Endothelial cell of umbilical vein (primary cell): Measurements from ENCODE around the gene MS4A6E. TPM values are rescaled to one million over a fixed set of nuclear protein-coding genes. Genes with fewer than 3 reads are reported as not detected.
"Not testable (repeated sequence)": the region's sequence is repeated elsewhere in the genome, so short reads cannot be mapped to it uniquely, and the experiment has no call there.

Experiments
- BruUV-seq: library from RNA; stranded (reverse); fragments of 400-500 nt; replicated peaks from 2 replicates; lab custom pipeline; 2021; lab: Mats Ljungman, UMichigan
- CTCF ChIA-PET: fragments of 300-600, 350-600 bp; sonication (Branson Sonifier 250); formaldehyde crosslinking; loops from one replicate; lab custom pipeline; 2021; ENCODE audit warnings: antibody characterized with exemption, inconsistent platforms; lab: Charles Lee
- POLR2A ChIA-PET: fragments of 300-600, 350-600 bp; sonication (Branson Sonifier 250); formaldehyde crosslinking; loops from one replicate; lab custom pipeline; 2021; ENCODE audit warnings: antibody characterized with exemption, inconsistent platforms; lab: Charles Lee
- DNase-seq: peaks from one replicate; pipeline ENCODE4 v3.0.0-alpha.2; 2011; ENCODE audit warnings: low read depth, low spot score
- FAIRE-seq: peaks from 2 replicates; lab custom pipeline; 2011; peaks lifted over from hg19 to GRCh38; lab: Jason Lieb, UNC
- H2AFZ ChIP-seq: 2 replicates; pipeline ENCODE4 v1.6.0; 2012; ENCODE audit warnings: low read depth, low read length, control low read depth, inconsistent platforms
- H3K27ac ChIP-seq: 2 replicates; pipeline ENCODE4 v1.5.1; 2011; ENCODE audit warnings: low read depth, mild to moderate bottlenecking, control low read depth, low read length, moderate library complexity; ENCODE audit not compliant: insufficient read depth
- H3K27me3 ChIP-seq, 2 experiments: 2 replicates each; pipeline versions ENCODE4 v1.6.0 to v1.6.1; 2011; ENCODE audit warnings: low read length in 2 of 2, mixed read lengths in 1 of 2; ENCODE audit not compliant: control insufficient read depth in 2 of 2, insufficient read depth in 2 of 2
- H3K36me3 ChIP-seq, 2 experiments: 2 replicates in 1 of 2; 3 replicates in 1 of 2; pipeline ENCODE4 v1.5.1; 2011; ENCODE audit warnings: low read length in 2 of 2, mild to moderate bottlenecking in 1 of 2, moderate library complexity in 1 of 2; ENCODE audit not compliant: control insufficient read depth in 2 of 2, insufficient read depth in 2 of 2; ENCODE audit errors: extremely low read depth in 1 of 2
- H3K4me1 ChIP-seq: 3 replicates; pipeline ENCODE4 v1.5.1; 2011; ENCODE audit warnings: mild to moderate bottlenecking, low read length; ENCODE audit not compliant: control insufficient read depth, insufficient read depth; ENCODE audit errors: extremely low read depth
- H3K4me2 ChIP-seq: 2 replicates; pipeline ENCODE4 v1.6.1; 2011; ENCODE audit warnings: low read length, control low read depth, mixed read lengths; ENCODE audit not compliant: insufficient read depth
- H3K4me3 ChIP-seq, 3 experiments: fragments of 200-600 bp in 1 of 3; sonication (generic), shearing (Covaris generic) in 1 of 3; replicated peaks in 1 of 3; 2 replicates each; pipeline ENCODE4 v1.5.1; 2011 to 2016; ENCODE audit warnings: control low read depth in 3 of 3, low read length in 3 of 3, mild to moderate bottlenecking in 2 of 3, inconsistent platforms in 1 of 3, low read depth in 1 of 3, moderate library complexity in 1 of 3; ENCODE audit not compliant: insufficient read depth in 1 of 3
- H3K79me2 ChIP-seq: 2 replicates; pipeline ENCODE4 v1.6.0; 2012; ENCODE audit warnings: low read length, inconsistent platforms; ENCODE audit not compliant: control insufficient read depth, insufficient read depth
- H3K9ac ChIP-seq: replicated peaks from 2 replicates; pipeline ENCODE3; 2011; ENCODE audit warnings: low read length, control low read depth; ENCODE audit not compliant: insufficient read depth; ENCODE audit errors: extremely low read depth
- H3K9me1 ChIP-seq: replicated peaks from 3 replicates; pipeline ENCODE4 v1.6.0; 2011; ENCODE audit warnings: mild to moderate bottlenecking, low read length; ENCODE audit not compliant: control insufficient read depth, insufficient read depth; ENCODE audit errors: extremely low read depth
- H3K9me3 ChIP-seq: replicated peaks from 2 replicates; pipeline ENCODE4 v1.5.1; 2012; ENCODE audit warnings: low read length, inconsistent platforms; ENCODE audit not compliant: control insufficient read depth, insufficient read depth
- H4K20me1 ChIP-seq: replicated peaks from 2 replicates; pipeline ENCODE3; 2011; ENCODE audit warnings: mild to moderate bottlenecking, low read length; ENCODE audit not compliant: control insufficient read depth, insufficient read depth; ENCODE audit errors: extremely low read depth
- CTCF ChIP-seq, 2 donors: IDR thresholded peaks; 1 replicate in 1 of 2; 2 replicates in 1 of 2; pipeline ENCODE4 v1.5.1; 2011; ENCODE audit warnings: low read length in 2 of 2, mild to moderate bottlenecking in 2 of 2, moderate library complexity in 2 of 2, control low read depth in 1 of 2, inconsistent platforms in 1 of 2, low read depth in 1 of 2; ENCODE audit not compliant: insufficient read depth in 1 of 2; ENCODE audit errors: extremely low read depth in 1 of 2
- GATA2 ChIP-seq: IDR thresholded peaks from 2 replicates; pipeline ENCODE4 v1.7.0; 2011; ENCODE audit warnings: low read depth, mild to moderate bottlenecking, moderate library complexity, mixed read lengths, low read length; ENCODE audit not compliant: insufficient read length, insufficient read depth
- MYC ChIP-seq: IDR thresholded peaks from one replicate; pipeline ENCODE4 v1.6.1; 2011; ENCODE audit warnings: mild to moderate bottlenecking, low read depth, low read length
- dilution Hi-C: fragments of 300-500 bp; cut with MboI; formaldehyde crosslinking; loops from one replicate; pipeline ENCODE4 v1.15.0; 2019; ENCODE audit warnings: low sequenced_read_pairs; ENCODE audit not compliant: extremely low pct_ligation_motif_present
- intact Hi-C: fragments of 100-400 bp; cut with micrococcal nuclease; formaldehyde crosslinking; loops from one replicate; pipeline ENCODE4 v1.10.0; 2022
- polyA plus RNA-seq, 4 experiments: library from polyadenylated mRNA; depleted of rRNA in 3 of 4; stranded (reverse) in 3 of 4; unstranded in 1 of 4; fragments of >200 nt; gene quantifications; 2 replicates each; pipeline versions ENCODE4 v1.2.1 to v1.2.3, GENCODE V29; 2011 to 2012; ENCODE audit warnings: missing spikeins in 1 of 4
- total RNA-seq: library from RNA; stranded (reverse); gene quantifications from 2 replicates; pipeline ENCODE4 v1.2.3, GENCODE V29; 2021

Gene MS4A6E
- total and polyA plus RNA-seq, 2 donors (not counting 3 experiments of a cell fraction or from before 2014, with no cell fraction given): not detected

- ChIA-PET CTCF (no interaction called here), POLR2A (no interaction called here)
- Histone ChIP-seq H4K20me1 (no peaks in the 10 kb centered on the region), H3K27me3 (peaks cover 0 to 3% of the 10 kb centered on the region in 2 experiments), H3K4me3 (no peak overlapping the region), H3K4me1 (peaks cover 5% of the 10 kb centered on the region), H3K9me1 (no peaks in the 10 kb centered on the region), H3K36me3 (no peaks in the 10 kb centered on the region), H3K79me2 (no peaks in the 10 kb centered on the region), H3K9ac (no peak overlapping the region), H3K27ac (no peak overlapping the region), H2AFZ (no peak overlapping the region), H3K4me2 (no peak overlapping the region), H3K9me3 (no peaks in the 10 kb centered on the region)
- no peak for TF ChIP-seq MYC
- no peak for TF ChIP-seq GATA2
- TF ChIP-seq CTCF (IDR thresholded peaks at IDR 0.05; ENCODE audit: extremely low read depth in 1 of 2, insufficient read depth in 1 of 2, low read depth in 1 of 2, low read length in 2 of 2): no peak
- BruUV-seq: no TSS peak
- DNase-seq (no peak), FAIRE-seq (no peak)
- dilution Hi-C loops (no loop called here), intact Hi-C loops (no loop called here)
These were observed 25.9 kb upstream of the MS4A6E start for GRCh38 chr11:60301178-60301577.

- intact Hi-C loops, dilution Hi-C loops: not testable (repeated sequence)
These were observed 25.2 kb upstream of the MS4A6E start for GRCh38 chr11:60301884-60302283.

More at GRCh38 chr11:60301884-60302283, 25.2 kb upstream of the MS4A6E start:
- H3K4me2 ChIP-seq, H3K36me3 ChIP-seq, H3K79me2 ChIP-seq, BruUV-seq, H3K9ac ChIP-seq, FAIRE-seq, H3K4me1 ChIP-seq, POLR2A ChIA-PET, H3K27me3 ChIP-seq, H3K9me1 ChIP-seq, H3K9me3 ChIP-seq, DNase-seq, H4K20me1 ChIP-seq, H2AFZ ChIP-seq, H3K4me3 ChIP-seq, H3K27ac ChIP-seq: not testable (repeated sequence)
- CTCF ChIA-PET: interaction anchor here (2.1 kb wide), 1 partner anchor 62 kb away, joined by 5 read pairs; no protein-coding TSS in a partner anchor
